Sigmoid colon (tissue), 7 donors: ENCODE measurements around the gene EWSR1. TPM values are rescaled to one million over a fixed set of nuclear protein-coding genes. Genes with fewer than 3 reads are reported as not detected.

ENCODE experiments used
- DNase-seq: peaks from one replicate; pipeline ENCODE4 v3.0.0-alpha.2; 2019
- H3K27ac ChIP-seq, 4 donors: fragments of 200-600 bp; sonication (generic); one replicate each; pipeline ENCODE4 v1.5.1; 2016 to 2019; ENCODE audit warnings: mild to moderate bottlenecking in 1 of 4
- H3K27me3 ChIP-seq, 3 donors: fragments of 200-600 bp; sonication (generic); one replicate each; pipeline ENCODE4 v1.5.1; 2019; ENCODE audit warnings: mild to moderate bottlenecking in 1 of 3
- H3K36me3 ChIP-seq, 4 donors: fragments of 200-600 bp; sonication (generic); one replicate each; pipeline ENCODE4 v1.5.1; 2016 to 2019
- H3K4me1 ChIP-seq, 4 donors: fragments of 200-600 bp; sonication (generic); one replicate each; pipeline ENCODE4 v1.5.1; 2017 to 2019
- H3K4me3 ChIP-seq, 4 donors: fragments of 200-600 bp; sonication (generic); one replicate each; pipeline ENCODE4 v1.5.1; 2017 to 2019; ENCODE audit warnings: mild to moderate bottlenecking in 2 of 4, moderate library complexity in 1 of 4
- H3K9me3 ChIP-seq, 4 donors: fragments of 200-600 bp in 3 of 4; sonication (generic) in 3 of 4; one replicate each; pipeline versions ENCODE4 v1.5.1 to v1.6.1; 2013 to 2019
- EP300 ChIP-seq, 4 donors: sonication (generic); formaldehyde crosslinking; IDR thresholded peaks; one replicate each; pipeline ENCODE4 v1.6.1; 2017; ENCODE audit warnings: antibody characterized with exemption in 4 of 4
- POLR2A ChIP-seq, 2 donors: fragments of 450-650 bp; IDR thresholded peaks; one replicate each; pipeline ENCODE4 v1.6.1; 2016; ENCODE audit warnings: antibody characterized with exemption in 2 of 2, mild to moderate bottlenecking in 2 of 2, moderate library complexity in 2 of 2
- POLR2AphosphoS5 ChIP-seq, 4 donors: sonication (generic); formaldehyde crosslinking; IDR thresholded peaks; one replicate each; pipeline ENCODE4 v1.6.1; 2017; ENCODE audit warnings: antibody characterized with exemption in 4 of 4
- WGBS, 2 donors: extraction: QIAGEN DNeasy Blood & Tissue Kit; methylation state at CpG; one replicate each; pipeline ENCODE4 v1.1.7; 2013; 5-methylcytosine and 5-hydroxymethylcytosine counted together
- intact Hi-C: fragments of 100-400 bp; cut with DNase I; formaldehyde crosslinking; loops from one replicate; pipeline ENCODE4 v1.15.1; 2023
- polyA plus RNA-seq, 3 donors: library from polyadenylated mRNA; stranded (reverse); fragments of 200-250 nt; gene quantifications; one replicate each; pipeline ENCODE4 v1.2.3, GENCODE V29; 2013
- total RNA-seq, 4 donors: library from RNA; depleted of rRNA; stranded (reverse); fragments of >200 nt; gene quantifications; one replicate each; pipeline ENCODE4 v1.1.0, GENCODE V29; 2016
- TF ChIP-seq, protein P1 (sequence below), 4 experiments: fragments of 450-650 bp in 3 of 4; fragments of 200-600 bp in 1 of 4; IDR thresholded peaks; one replicate each; pipeline ENCODE4 v1.5.1; 2016 to 2019; ENCODE audit warnings: antibody characterized with exemption in 4 of 4, mild to moderate bottlenecking in 3 of 4, moderate library complexity in 2 of 4
- donor health status: healthy with polysubstance abuse.
- donor health status: Bipolar disorder and iron deficiency.
- donor health status: healthy.

EWSR1 gene
- total and polyA plus RNA-seq, 7 donors, result 81.4 to 233 (median 174) TPM

DNA sequence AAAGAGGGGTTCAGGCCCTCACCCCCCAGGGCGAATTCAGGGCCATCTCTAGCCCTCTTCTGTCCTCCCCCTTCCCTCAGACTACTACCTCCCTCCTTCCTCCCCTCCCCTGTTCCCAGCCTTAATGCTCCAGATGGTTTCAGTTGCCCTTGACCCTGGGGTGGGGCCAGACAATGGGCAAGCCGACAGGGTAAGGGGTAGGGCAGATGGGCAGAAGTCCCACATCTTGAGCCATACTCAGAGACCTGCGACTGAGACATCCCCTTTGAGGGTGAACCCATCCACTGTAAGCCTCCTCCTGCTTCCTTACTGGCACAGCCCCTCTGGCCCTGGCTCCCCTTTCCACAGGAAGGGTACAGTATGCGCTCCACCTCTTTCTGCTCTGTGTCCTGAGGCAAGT, 2.1 kb upstream of the EWSR1 start:
- peaks cover 0 to 39% (median 31%) of the 10 kb centered on the region in 4 donors for H3K4me1 ChIP-seq
- peak overlapping the region in 3 of 4 donors; percentile 94 to 100 (median 95) for H3K27ac ChIP-seq
- 48 to 67% methylated on average over 4 of the region's 4 CpGs for WGBS, 2 donors
- TF ChIP-seq POLR2AphosphoS5 (IDR thresholded peaks at IDR 0.05) (no peak), EP300 (IDR thresholded peaks at IDR 0.05) (no peak), POLR2A (IDR thresholded peaks at IDR 0.05) (no peak)
- TF ChIP-seq, protein P1, sequence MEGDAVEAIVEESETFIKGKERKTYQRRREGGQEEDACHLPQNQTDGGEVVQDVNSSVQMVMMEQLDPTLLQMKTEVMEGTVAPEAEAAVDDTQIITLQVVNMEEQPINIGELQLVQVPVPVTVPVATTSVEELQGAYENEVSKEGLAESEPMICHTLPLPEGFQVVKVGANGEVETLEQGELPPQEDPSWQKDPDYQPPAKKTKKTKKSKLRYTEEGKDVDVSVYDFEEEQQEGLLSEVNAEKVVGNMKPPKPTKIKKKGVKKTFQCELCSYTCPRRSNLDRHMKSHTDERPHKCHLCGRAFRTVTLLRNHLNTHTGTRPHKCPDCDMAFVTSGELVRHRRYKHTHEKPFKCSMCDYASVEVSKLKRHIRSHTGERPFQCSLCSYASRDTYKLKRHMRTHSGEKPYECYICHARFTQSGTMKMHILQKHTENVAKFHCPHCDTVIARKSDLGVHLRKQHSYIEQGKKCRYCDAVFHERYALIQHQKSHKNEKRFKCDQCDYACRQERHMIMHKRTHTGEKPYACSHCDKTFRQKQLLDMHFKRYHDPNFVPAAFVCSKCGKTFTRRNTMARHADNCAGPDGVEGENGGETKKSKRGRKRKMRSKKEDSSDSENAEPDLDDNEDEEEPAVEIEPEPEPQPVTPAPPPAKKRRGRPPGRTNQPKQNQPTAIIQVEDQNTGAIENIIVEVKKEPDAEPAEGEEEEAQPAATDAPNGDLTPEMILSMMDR (IDR thresholded peaks at IDR 0.05), result no peak
- no peaks in the 10 kb centered on the region for H3K27me3 ChIP-seq
- no peak for DNase-seq
- H3K9me3 ChIP-seq, result no peaks in the 10 kb centered on the region
- peaks cover 0 to 31% (median 8%) of the 10 kb centered on the region in 4 donors for H3K36me3 ChIP-seq
- no peak overlapping the region for H3K4me3 ChIP-seq
- intact Hi-C loops, result loop anchor here (5.0 kb wide), 1 partner anchor 1156 kb away; no protein-coding TSS in a partner anchor

DNA sequence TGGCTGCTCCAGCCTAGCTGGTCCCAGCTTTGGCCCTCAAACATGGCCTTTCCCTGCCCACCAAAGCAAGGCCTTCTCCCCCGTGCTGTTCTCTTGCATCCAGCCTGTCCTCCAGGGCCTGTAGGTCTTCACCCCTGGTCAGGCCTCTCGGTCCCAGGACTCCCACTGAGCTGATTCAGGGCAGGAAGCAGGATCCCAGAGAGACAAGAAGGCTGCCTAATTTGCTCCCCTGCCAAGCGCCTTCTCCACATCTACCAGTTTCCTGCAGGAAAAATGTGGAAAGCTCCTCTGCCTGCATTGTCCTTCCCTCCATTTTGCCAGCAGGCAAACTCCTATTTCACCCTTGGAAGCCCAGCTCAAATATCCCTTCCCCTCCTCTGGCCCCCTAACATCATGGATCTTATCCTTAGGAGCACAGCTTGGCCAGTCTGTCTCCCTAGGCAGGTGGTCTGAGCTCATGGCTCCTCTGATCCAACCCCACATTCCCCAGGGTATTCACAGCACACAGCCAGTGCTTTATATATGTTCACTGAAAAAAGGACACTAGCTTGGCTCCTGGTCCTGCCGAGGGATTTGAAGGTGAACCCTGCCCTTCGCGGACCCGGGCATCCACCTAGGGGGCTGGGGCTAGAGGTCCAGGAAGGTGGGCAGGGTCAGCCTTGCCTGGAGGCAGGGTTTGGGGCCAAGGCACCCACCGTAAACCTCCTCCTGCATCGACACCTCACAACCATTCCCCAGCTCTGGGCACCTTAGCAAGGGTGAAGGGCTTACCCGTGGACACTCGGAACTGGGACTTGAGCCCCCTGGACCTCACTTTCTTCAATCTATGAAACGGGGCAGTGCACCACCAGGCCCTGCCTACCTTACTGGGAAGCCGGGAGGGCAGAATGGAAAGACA, 1.3 kb upstream of the EWSR1 start:
- peak overlapping the region; percentile 72 to 80 (median 76) for H3K4me3 ChIP-seq
- no peak for DNase-seq
- no peaks in the 10 kb centered on the region for H3K9me3 ChIP-seq
- intact Hi-C loops, result loop anchor here (5.0 kb wide), 1 partner anchor 1155 kb away; no protein-coding TSS in a partner anchor
- peak overlapping the region; percentile 94 to 100 (median 96) for H3K27ac ChIP-seq
- TF ChIP-seq, protein P1 (IDR thresholded peaks at IDR 0.05), result no peak
- TF ChIP-seq POLR2A (IDR thresholded peaks at IDR 0.05) (no peak), POLR2AphosphoS5 (IDR thresholded peaks at IDR 0.05) (no peak), EP300 (IDR thresholded peaks at IDR 0.05) (no peak)
- H3K36me3 ChIP-seq, result peaks cover 0 to 31% (median 8%) of the 10 kb centered on the region in 4 donors
- no peaks in the 10 kb centered on the region for H3K27me3 ChIP-seq
- 23 to 24% methylated on average over 13 of the region's 13 CpGs for WGBS, 2 donors
- peaks cover 0 to 48% (median 39%) of the 10 kb centered on the region in 4 donors for H3K4me1 ChIP-seq

DNA sequence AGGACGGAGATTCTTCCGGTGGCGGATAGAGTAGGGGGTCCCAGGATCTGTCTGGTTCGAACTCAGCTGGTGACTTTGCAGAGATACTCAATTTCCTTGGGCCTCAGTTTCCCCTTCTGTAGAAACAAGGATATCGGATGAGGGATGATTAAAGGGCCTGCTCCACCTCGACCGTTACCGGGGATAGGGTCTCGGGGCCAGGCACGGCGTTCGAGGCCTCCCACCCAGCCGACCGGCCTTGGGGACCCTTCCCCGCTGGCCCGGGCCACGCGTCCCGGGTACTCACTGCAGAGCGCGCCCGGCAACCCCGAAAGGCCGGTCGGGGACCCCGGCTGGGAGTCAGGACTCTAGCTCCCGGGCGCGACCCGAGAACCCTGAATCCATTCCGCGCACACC, 608 bp upstream of the EWSR1 start:
- TF ChIP-seq, protein P1 (IDR thresholded peaks at IDR 0.05), result no peak
- TF ChIP-seq POLR2AphosphoS5 (IDR thresholded peaks at IDR 0.05) (no peak), EP300 (IDR thresholded peaks at IDR 0.05) (no peak)
- peak overlapping the region; percentile 94 to 100 (median 96) for H3K27ac ChIP-seq
- H3K36me3 ChIP-seq, result peaks cover 0 to 34% (median 8%) of the 10 kb centered on the region in 4 donors
- WGBS, 2 donors, result 0% methylated on average over 32 of the region's 32 CpGs
- no peak for DNase-seq
- no peaks in the 10 kb centered on the region for H3K27me3 ChIP-seq
- peak overlapping the region; percentile 72 to 80 (median 76) for H3K4me3 ChIP-seq
- peaks cover 0 to 55% (median 46%) of the 10 kb centered on the region in 4 donors for H3K4me1 ChIP-seq
- H3K9me3 ChIP-seq, result no peaks in the 10 kb centered on the region
- intact Hi-C loops, result loop anchor here (5.0 kb wide), 1 partner anchor 1155 kb away; no protein-coding TSS in a partner anchor

DNA sequence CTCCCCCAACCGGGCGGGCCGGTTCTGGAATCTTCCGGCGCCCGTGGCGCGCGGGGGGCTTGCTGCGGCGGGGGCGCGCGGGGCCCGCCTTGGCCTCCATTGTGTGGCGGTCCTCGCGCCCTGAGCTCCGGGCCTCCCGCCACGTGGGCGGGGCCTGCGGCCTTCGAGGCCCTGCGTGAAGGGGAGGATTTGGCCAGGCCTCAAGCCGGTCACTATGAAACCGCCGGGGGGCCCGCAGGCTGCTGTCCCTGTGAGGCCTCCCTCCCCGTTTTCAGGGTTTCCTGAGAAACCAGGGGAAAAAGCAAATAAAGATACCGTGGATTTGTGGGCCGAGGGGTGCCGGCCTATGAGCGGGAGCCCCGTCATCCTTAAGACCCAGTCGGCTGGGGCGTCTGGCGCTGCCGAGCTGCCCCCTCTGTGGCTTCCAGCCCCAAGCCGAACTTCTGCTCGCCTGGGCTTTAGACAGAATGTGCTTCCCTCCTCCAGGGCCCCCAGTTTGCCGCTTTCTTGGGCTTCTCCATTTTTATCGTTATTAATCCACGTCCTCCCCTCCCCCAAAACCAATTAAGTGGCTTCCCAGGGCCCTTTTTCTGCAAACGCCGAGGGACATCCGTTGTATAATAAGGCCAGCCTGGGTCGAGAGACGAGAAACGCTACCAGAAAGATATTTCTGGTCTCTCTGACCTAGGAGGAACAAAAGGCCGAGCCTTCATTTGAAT, 602 bp downstream of the EWSR1 start:
- H3K9me3 ChIP-seq, result no peaks in the 10 kb centered on the region
- H3K27ac ChIP-seq, result peak overlapping the region; percentile 94 to 100 (median 96)
- TF ChIP-seq POLR2AphosphoS5 (IDR thresholded peaks at IDR 0.05) (no peak), EP300 (IDR thresholded peaks at IDR 0.05) (no peak)
- TF ChIP-seq, protein P1 (IDR thresholded peaks at IDR 0.05), result no peak
- no peaks in the 10 kb centered on the region for H3K27me3 ChIP-seq
- peak overlapping the region; percentile 72 to 80 (median 76) for H3K4me3 ChIP-seq
- 0 to 1% methylated on average over 51 of the region's 51 CpGs for WGBS, 2 donors
- H3K36me3 ChIP-seq, result peaks cover 5 to 38% (median 15%) of the 10 kb centered on the region in 4 donors
- peak; percentile 87 for DNase-seq
- peaks cover 0 to 63% (median 57%) of the 10 kb centered on the region in 4 donors for H3K4me1 ChIP-seq
- intact Hi-C loops, result loop anchor here (2.0 to 5.0 kb wide), 2 partner anchors 38 to 1154 kb away; partner anchors contain the start of gene GAS2L1
